WTC11 (cell line): ENCODE data around the gene LRRC61. TPM values are rescaled to one million over a fixed set of nuclear protein-coding genes. Genes with fewer than 3 reads are reported as not detected.
A peak's percentile ranks its signal among the peaks of the same experiment; 100 is the strongest.

Source experiments
- ATAC-seq: fragments of 200-7000 bp; cut with Tn5 transposase; 2 replicates; pipeline ENCODE4 v1.10.0; 2021; ENCODE audit warnings: mild to moderate bottlenecking, moderate library complexity
- CTCF ChIA-PET: fragments of 300-600 bp; sonication (Branson Sonifier 250); formaldehyde crosslinking; loops from one replicate; lab custom pipeline; 2021; ENCODE audit warnings: antibody characterized with exemption; lab: Charles Lee
- POLR2A ChIA-PET: fragments of 350-600 bp; sonication (Branson Sonifier 250); formaldehyde crosslinking; loops from one replicate; lab custom pipeline; 2021; ENCODE audit warnings: antibody characterized with exemption; lab: Charles Lee
- DNase-seq: peaks from one replicate; pipeline ENCODE4 v3.0.0; 2021; ENCODE audit warnings: low spot score
- H3K27ac Mint-ChIP-seq: 2 replicates; pipeline ENCODE4 v1.8.0; 2021; ENCODE audit warnings: mixed read lengths
- H3K27me3 Mint-ChIP-seq: 2 replicates; pipeline ENCODE4 v1.8.0; 2021; ENCODE audit warnings: low read depth, mild to moderate bottlenecking, moderate library complexity, mixed read lengths
- H3K36me3 Mint-ChIP-seq: 2 replicates; pipeline ENCODE4 v1.8.0; 2021; ENCODE audit warnings: mixed read lengths
- H3K4me1 Mint-ChIP-seq: 2 replicates; pipeline ENCODE4 v1.8.0; 2022; ENCODE audit warnings: mixed read lengths
- H3K4me3 Mint-ChIP-seq: 2 replicates; pipeline ENCODE4 v1.8.0; 2021; ENCODE audit warnings: mild to moderate bottlenecking, moderate library complexity, mixed read lengths
- H3K9me3 Mint-ChIP-seq: 2 replicates; pipeline ENCODE4 v1.8.0; 2021; ENCODE audit warnings: mixed read lengths
- ATF1 ChIP-seq: sonication (generic); formaldehyde crosslinking; IDR thresholded peaks from 2 replicates; pipeline ENCODE4 v1.8.1; 2023; ENCODE audit warnings: mild to moderate bottlenecking, moderate library complexity, missing genetic modification reagents
- FOXP1 ChIP-seq: sonication (generic); formaldehyde crosslinking; IDR thresholded peaks from 2 replicates; pipeline ENCODE4 v1.8.0; 2022; ENCODE audit warnings: missing genetic modification reagents, mild to moderate bottlenecking, moderate library complexity, borderline replicate concordance
- GTF2I ChIP-seq: fragments of 250-450 bp; sonication (Bioruptor Pico); conservative IDR thresholded peaks from 2 replicates; pipeline ENCODE4 v1.4.0; 2021; ENCODE audit warnings: mild to moderate bottlenecking
- JAZF1 ChIP-seq: fragments of 250-450 bp; sonication (Bioruptor Pico); IDR thresholded peaks from 2 replicates; pipeline ENCODE4 v1.9.0; 2021; ENCODE audit warnings: moderate library complexity, mild to moderate bottlenecking, inconsistent platforms
- KAT7 ChIP-seq: sonication (generic); formaldehyde crosslinking; IDR thresholded peaks from 2 replicates; pipeline ENCODE4 v1.8.1; 2023; ENCODE audit warnings: missing genetic modification reagents, mild to moderate bottlenecking, borderline replicate concordance
- NFE2L1 ChIP-seq: sonication (generic); formaldehyde crosslinking; IDR thresholded peaks from 2 replicates; pipeline ENCODE4 v1.8.1; 2023; ENCODE audit warnings: missing genetic modification reagents
- PRRX2 ChIP-seq: fragments of 250-450 bp; sonication (Bioruptor Pico); IDR thresholded peaks from 2 replicates; pipeline ENCODE4 v1.8.0; 2021; ENCODE audit warnings: mild to moderate bottlenecking
- ZNF121 ChIP-seq: sonication (generic); formaldehyde crosslinking; IDR thresholded peaks from 2 replicates; pipeline ENCODE4 v1.8.0; 2023; ENCODE audit warnings: missing genetic modification reagents
- ZNF219 ChIP-seq: sonication (generic); formaldehyde crosslinking; IDR thresholded peaks from 2 replicates; pipeline ENCODE4 v1.8.0; 2023; ENCODE audit warnings: missing genetic modification reagents, mild to moderate bottlenecking, borderline replicate concordance
- ZNF263 ChIP-seq: sonication (generic); formaldehyde crosslinking; IDR thresholded peaks from 2 replicates; pipeline ENCODE4 v1.8.1; 2022; ENCODE audit warnings: low read depth, mild to moderate bottlenecking, moderate library complexity, missing genetic modification reagents
- ZNF317 ChIP-seq: sonication (generic); formaldehyde crosslinking; IDR thresholded peaks from 2 replicates; pipeline ENCODE4 v1.8.1; 2023; ENCODE audit warnings: low read depth, mild to moderate bottlenecking, moderate library complexity, missing genetic modification reagents, borderline replicate concordance
- ZNF396 ChIP-seq: fragments of 250-450 bp; sonication (Bioruptor Pico); IDR thresholded peaks from 2 replicates; pipeline ENCODE4 v1.8.0; 2021; ENCODE audit warnings: mild to moderate bottlenecking, moderate library complexity, borderline replicate concordance
- ZNF416 ChIP-seq: fragments of 250-450 bp; sonication (Bioruptor Pico); IDR thresholded peaks from 2 replicates; pipeline ENCODE4 v1.9.0; 2021; ENCODE audit warnings: mild to moderate bottlenecking, inconsistent platforms
- ZNF671 ChIP-seq: fragments of 250-450 bp; sonication (Bioruptor Pico); IDR thresholded peaks from 2 replicates; pipeline ENCODE4 v1.8.0; 2021; ENCODE audit warnings: mild to moderate bottlenecking
- total RNA-seq: library from RNA; stranded (reverse); gene quantifications from 3 replicates; pipeline ENCODE4 v1.2.3, GENCODE V29; 2021
- TF ChIP-seq, protein P1 (sequence below): sonication (generic); formaldehyde crosslinking; IDR thresholded peaks from 2 replicates; pipeline ENCODE4 v1.8.0; 2022; ENCODE audit warnings: mild to moderate bottlenecking, missing genetic modification reagents
- TF ChIP-seq, protein P2 (sequence below): sonication (generic); formaldehyde crosslinking; IDR thresholded peaks from 2 replicates; pipeline ENCODE4 v1.8.1; 2023; ENCODE audit warnings: mild to moderate bottlenecking, missing genetic modification reagents
- TF ChIP-seq, protein P3 (sequence below): sonication (generic); formaldehyde crosslinking; IDR thresholded peaks from 2 replicates; pipeline ENCODE4 v1.8.0; 2022; ENCODE audit warnings: mild to moderate bottlenecking, missing genetic modification reagents
- TF ChIP-seq, protein P4 (sequence below): fragments of 250-450 bp; sonication (Bioruptor Pico); IDR thresholded peaks from 2 replicates; pipeline ENCODE4 v1.9.0; 2021; ENCODE audit warnings: mild to moderate bottlenecking
- TF ChIP-seq, protein P5 (sequence below): sonication (generic); formaldehyde crosslinking; IDR thresholded peaks from 2 replicates; pipeline ENCODE4 v1.8.0; 2022; ENCODE audit warnings: missing genetic modification reagents

Gene LRRC61
- total RNA-seq, 1 experiment from 2014 or later: 27.7 TPM

DNA sequence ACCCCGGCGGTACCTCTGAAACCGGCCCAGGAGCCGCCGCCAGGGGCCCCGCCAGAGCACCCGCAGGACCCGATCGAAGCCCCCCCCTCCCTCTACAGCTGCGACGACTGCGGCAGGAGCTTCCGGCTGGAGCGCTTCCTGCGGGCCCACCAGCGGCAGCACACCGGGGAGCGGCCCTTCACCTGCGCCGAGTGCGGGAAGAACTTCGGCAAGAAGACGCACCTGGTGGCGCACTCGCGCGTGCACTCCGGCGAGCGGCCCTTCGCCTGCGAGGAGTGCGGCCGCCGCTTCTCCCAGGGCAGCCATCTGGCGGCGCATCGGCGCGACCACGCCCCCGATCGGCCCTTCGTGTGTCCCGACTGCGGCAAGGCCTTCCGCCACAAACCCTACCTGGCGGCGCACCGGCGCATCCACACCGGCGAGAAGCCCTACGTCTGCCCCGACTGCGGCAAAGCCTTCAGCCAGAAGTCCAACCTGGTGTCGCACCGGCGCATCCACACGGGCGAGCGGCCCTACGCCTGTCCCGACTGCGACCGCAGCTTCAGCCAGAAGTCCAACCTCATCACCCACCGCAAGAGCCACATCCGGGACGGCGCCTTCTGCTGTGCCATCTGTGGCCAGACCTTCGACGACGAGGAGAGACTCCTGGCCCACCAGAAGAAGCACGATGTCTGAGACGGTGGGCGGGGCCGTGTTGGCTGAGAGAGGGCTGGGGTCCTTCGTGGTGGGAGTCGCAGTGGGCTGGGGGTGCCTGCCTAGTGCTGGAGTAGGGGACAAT is 49.3 kb downstream of the LRRC61 start:
- peak; percentile 20 for DNase-seq

DNA sequence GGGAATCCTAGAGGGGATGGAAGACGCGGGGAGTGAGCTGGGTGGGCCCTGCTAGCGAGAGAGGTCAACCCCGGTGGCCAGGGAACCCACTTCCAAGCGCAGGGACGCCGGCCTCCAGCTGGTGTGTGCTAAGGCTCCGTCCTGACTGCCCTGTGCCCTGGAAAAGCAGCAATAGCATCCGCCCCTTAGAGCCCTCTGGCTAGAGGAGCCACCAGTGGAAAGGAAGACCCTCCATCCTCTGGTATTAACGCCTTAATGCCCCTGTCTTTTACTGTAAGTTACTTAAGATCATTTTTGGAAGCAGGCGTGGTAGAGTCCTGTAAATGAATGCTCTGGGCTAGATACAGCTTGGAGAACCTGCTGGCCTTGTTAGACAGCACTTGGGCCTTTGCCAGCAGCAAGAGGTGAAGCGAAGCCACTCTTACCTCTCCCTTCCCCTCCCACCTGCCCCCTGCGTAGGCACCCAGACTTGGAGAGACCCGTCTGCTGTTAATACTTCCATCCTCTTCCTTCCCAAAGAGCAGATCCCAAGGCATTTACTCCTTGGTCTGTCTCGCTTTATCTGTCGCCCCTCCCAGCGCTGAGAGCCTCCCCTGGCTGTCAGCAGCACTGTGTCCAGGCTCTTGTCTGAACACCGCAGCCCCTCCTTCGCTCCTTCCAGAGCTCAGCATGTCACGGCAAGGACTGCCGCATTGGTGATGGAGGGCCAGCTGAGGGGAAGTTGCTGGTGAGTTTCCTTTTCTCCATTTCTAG is 50.1 kb downstream of the LRRC61 start:
- H3K36me3 Mint-ChIP-seq: peaks cover 32% of the 10 kb centered on the region
- no peaks in the 10 kb centered on the region for H3K9me3 Mint-ChIP-seq
- H3K27me3 Mint-ChIP-seq: no peaks in the 10 kb centered on the region
- ATAC-seq: no peak
- TF ChIP-seq ZNF396 (no peak), FOXP1 (CRISPR knock-in tag) (no peak), JAZF1 (CRISPR knock-in tag) (no peak), NFE2L1 (no peak), PRRX2 (CRISPR knock-in tag) (no peak), ZNF671 (CRISPR knock-in tag) (no peak), ATF1 (CRISPR knock-in tag) (no peak)
- TF ChIP-seq, protein P1, sequence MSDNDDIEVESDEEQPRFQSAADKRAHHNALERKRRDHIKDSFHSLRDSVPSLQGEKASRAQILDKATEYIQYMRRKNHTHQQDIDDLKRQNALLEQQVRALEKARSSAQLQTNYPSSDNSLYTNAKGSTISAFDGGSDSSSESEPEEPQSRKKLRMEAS (CRISPR knock-in tag): no peak
- TF ChIP-seq, protein P2, sequence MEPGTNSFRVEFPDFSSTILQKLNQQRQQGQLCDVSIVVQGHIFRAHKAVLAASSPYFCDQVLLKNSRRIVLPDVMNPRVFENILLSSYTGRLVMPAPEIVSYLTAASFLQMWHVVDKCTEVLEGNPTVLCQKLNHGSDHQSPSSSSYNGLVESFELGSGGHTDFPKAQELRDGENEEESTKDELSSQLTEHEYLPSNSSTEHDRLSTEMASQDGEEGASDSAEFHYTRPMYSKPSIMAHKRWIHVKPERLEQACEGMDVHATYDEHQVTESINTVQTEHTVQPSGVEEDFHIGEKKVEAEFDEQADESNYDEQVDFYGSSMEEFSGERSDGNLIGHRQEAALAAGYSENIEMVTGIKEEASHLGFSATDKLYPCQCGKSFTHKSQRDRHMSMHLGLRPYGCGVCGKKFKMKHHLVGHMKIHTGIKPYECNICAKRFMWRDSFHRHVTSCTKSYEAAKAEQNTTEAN (CRISPR knock-in tag): no peak
- TF ChIP-seq, all 79 proteins: peak for 0
- ChIA-PET CTCF (interaction anchor here (1.2 kb wide), 2 partner anchors 11 to 17 kb away, joined by 3 read pairs; no protein-coding TSS in a partner anchor), POLR2A (interaction anchor here (0.7 kb wide), 1 partner anchor 11 kb away, joined by 3 read pairs; no protein-coding TSS in a partner anchor)
- Mint-ChIP-seq H3K4me3 (no peak overlapping the region), H3K27ac (peak overlapping the region; percentile 88), H3K4me1 (peaks cover 71% of the 10 kb centered on the region)
- peak; percentile 17 for DNase-seq

More for the DNA sequence above, 49.3 kb downstream of the LRRC61 start:
- Mint-ChIP-seq H3K9me3 (no peaks in the 10 kb centered on the region), H3K36me3 (peaks cover 32% of the 10 kb centered on the region), H3K4me3 (no peak overlapping the region), H3K27ac (peak overlapping the region; percentile 76), H3K4me1 (peaks cover 68% of the 10 kb centered on the region), H3K27me3 (no peaks in the 10 kb centered on the region)
- no peak for TF ChIP-seq ZNF317 (CRISPR knock-in tag)
- TF ChIP-seq, protein P3, sequence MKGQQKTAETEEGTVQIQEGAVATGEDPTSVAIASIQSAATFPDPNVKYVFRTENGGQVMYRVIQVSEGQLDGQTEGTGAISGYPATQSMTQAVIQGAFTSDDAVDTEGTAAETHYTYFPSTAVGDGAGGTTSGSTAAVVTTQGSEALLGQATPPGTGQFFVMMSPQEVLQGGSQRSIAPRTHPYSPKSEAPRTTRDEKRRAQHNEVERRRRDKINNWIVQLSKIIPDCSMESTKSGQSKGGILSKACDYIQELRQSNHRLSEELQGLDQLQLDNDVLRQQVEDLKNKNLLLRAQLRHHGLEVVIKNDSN (CRISPR knock-in tag): no peak
- peak; percentile 32; the same call in 1 of the 2 replicates for TF ChIP-seq FOXP1 (CRISPR knock-in tag)
- POLR2A ChIA-PET: interaction anchor here (0.7 kb wide), 1 partner anchor 11 kb away, joined by 3 read pairs; no protein-coding TSS in a partner anchor
- ATAC-seq: no peak
- CTCF ChIA-PET: interaction anchor here (1.2 kb wide), 1 partner anchor 16 kb away, joined by 3 read pairs; no protein-coding TSS in a partner anchor

DNA sequence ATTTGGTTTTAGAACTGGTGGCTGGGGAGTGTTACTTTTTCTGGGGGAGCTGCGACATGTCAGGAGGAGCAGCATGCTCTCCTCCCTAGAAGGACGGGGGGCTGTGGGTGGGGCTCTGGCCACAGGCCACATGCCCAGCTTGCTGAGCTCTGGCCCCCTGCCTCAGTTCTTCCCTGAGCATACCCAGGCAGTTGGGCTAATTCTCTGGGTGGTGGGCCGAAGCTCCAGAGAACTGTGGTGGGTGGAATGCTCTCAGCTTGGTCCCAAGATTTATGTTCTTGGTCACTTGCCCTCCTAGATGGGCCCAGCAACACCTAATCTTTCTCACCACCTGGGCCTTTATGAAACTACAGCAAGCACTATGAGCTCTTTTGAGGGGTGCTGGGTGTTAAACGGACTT is 50.9 kb downstream of the LRRC61 start:
- Mint-ChIP-seq H3K36me3 (peaks cover 32% of the 10 kb centered on the region), H3K9me3 (no peaks in the 10 kb centered on the region), H3K27me3 (no peaks in the 10 kb centered on the region), H3K4me1 (peaks cover 71% of the 10 kb centered on the region), H3K27ac (peak overlapping the region; percentile 92), H3K4me3 (no peak overlapping the region)
- ChIA-PET POLR2A (no interaction called here), CTCF (interaction anchor here (1.2 kb wide), 1 partner anchor 10 kb away, joined by 3 read pairs; no protein-coding TSS in a partner anchor)
- DNase-seq: no peak
- TF ChIP-seq, protein P4, sequence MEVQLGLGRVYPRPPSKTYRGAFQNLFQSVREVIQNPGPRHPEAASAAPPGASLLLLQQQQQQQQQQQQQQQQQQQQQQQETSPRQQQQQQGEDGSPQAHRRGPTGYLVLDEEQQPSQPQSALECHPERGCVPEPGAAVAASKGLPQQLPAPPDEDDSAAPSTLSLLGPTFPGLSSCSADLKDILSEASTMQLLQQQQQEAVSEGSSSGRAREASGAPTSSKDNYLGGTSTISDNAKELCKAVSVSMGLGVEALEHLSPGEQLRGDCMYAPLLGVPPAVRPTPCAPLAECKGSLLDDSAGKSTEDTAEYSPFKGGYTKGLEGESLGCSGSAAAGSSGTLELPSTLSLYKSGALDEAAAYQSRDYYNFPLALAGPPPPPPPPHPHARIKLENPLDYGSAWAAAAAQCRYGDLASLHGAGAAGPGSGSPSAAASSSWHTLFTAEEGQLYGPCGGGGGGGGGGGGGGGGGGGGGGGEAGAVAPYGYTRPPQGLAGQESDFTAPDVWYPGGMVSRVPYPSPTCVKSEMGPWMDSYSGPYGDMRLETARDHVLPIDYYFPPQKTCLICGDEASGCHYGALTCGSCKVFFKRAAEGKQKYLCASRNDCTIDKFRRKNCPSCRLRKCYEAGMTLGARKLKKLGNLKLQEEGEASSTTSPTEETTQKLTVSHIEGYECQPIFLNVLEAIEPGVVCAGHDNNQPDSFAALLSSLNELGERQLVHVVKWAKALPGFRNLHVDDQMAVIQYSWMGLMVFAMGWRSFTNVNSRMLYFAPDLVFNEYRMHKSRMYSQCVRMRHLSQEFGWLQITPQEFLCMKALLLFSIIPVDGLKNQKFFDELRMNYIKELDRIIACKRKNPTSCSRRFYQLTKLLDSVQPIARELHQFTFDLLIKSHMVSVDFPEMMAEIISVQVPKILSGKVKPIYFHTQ: no peak
- TF ChIP-seq ZNF416 (CRISPR knock-in tag): no peak
- no peak for TF ChIP-seq GTF2I
- no peak for TF ChIP-seq ZNF121 (CRISPR knock-in tag)
- no peak for TF ChIP-seq ZNF263 (CRISPR knock-in tag)
- TF ChIP-seq, protein P3 (CRISPR knock-in tag): no peak
- TF ChIP-seq, protein P5, sequence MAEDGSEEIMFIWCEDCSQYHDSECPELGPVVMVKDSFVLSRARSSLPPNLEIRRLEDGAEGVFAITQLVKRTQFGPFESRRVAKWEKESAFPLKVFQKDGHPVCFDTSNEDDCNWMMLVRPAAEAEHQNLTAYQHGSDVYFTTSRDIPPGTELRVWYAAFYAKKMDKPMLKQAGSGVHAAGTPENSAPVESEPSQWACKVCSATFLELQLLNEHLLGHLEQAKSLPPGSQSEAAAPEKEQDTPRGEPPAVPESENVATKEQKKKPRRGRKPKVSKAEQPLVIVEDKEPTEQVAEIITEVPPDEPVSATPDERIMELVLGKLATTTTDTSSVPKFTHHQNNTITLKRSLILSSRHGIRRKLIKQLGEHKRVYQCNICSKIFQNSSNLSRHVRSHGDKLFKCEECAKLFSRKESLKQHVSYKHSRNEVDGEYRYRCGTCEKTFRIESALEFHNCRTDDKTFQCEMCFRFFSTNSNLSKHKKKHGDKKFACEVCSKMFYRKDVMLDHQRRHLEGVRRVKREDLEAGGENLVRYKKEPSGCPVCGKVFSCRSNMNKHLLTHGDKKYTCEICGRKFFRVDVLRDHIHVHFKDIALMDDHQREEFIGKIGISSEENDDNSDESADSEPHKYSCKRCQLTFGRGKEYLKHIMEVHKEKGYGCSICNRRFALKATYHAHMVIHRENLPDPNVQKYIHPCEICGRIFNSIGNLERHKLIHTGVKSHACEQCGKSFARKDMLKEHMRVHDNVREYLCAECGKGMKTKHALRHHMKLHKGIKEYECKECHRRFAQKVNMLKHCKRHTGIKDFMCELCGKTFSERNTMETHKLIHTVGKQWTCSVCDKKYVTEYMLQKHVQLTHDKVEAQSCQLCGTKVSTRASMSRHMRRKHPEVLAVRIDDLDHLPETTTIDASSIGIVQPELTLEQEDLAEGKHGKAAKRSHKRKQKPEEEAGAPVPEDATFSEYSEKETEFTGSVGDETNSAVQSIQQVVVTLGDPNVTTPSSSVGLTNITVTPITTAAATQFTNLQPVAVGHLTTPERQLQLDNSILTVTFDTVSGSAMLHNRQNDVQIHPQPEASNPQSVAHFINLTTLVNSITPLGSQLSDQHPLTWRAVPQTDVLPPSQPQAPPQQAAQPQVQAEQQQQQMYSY (CRISPR knock-in tag): no peak
- TF ChIP-seq ZNF219 (CRISPR knock-in tag): no peak
- no peak for TF ChIP-seq KAT7 (CRISPR knock-in tag)
- ATAC-seq: no peak
